GM12878 (cell line): ENCODE data around the gene STARD5. TPM values are rescaled to one million over a fixed set of nuclear protein-coding genes. Genes with fewer than 3 reads are reported as not detected.

Experiments used
- CEBPB ChIP-seq, 2 experiments: fragments of 150-350 bp in 1 of 2; IDR thresholded peaks; 2 replicates each; pipeline ENCODE4 v1.6.1; 2012 to 2014; ENCODE audit warnings: low read depth in 2 of 2, low read length in 2 of 2, borderline replicate concordance in 1 of 2, inconsistent platforms in 1 of 2
- CHD2 ChIP-seq: IDR thresholded peaks from 2 replicates; pipeline ENCODE4 v1.6.1; 2011; ENCODE audit warnings: low read depth, low read length, improper control_type of control experiment, borderline replicate concordance
- CREM ChIP-seq: IDR thresholded peaks from 2 replicates; pipeline ENCODE4 v1.6.1; 2014; ENCODE audit warnings: antibody characterized with exemption, low read depth
- CUX1 ChIP-seq: IDR thresholded peaks from 2 replicates; pipeline ENCODE4 v1.6.1; 2012; ENCODE audit warnings: improper control_type of control experiment, low read depth, low read length; ENCODE audit not compliant: insufficient replicate concordance
- ETV6 ChIP-seq, 2 experiments: fragments of 450-650 bp in 1 of 2; IDR thresholded peaks in 1 of 2; conservative IDR thresholded peaks in 1 of 2; 2 replicates each; pipeline ENCODE4 v1.6.1; 2014; ENCODE audit warnings: antibody characterized with exemption in 1 of 2, borderline replicate concordance in 1 of 2, low read depth in 1 of 2, mild to moderate bottlenecking in 1 of 2, moderate library complexity in 1 of 2
- FOS ChIP-seq: IDR thresholded peaks from 3 replicates; pipeline ENCODE4 v1.6.1; 2011; ENCODE audit warnings: borderline replicate concordance; ENCODE audit not compliant: insufficient read length; ENCODE audit errors: extremely low read depth
- FOXK2 ChIP-seq: fragments of 450-650 bp; IDR thresholded peaks from 2 replicates; pipeline ENCODE4 v1.6.1; 2017; ENCODE audit warnings: mild to moderate bottlenecking, moderate library complexity
- GABPA ChIP-seq: IDR thresholded peaks from 2 replicates; pipeline ENCODE4 v1.6.1; 2014; ENCODE audit warnings: antibody characterized with exemption, low read depth, mild to moderate bottlenecking, inconsistent platforms
- JUND ChIP-seq: IDR thresholded peaks from 2 replicates; pipeline ENCODE4 v1.6.1; 2012; ENCODE audit warnings: low read depth, mild to moderate bottlenecking, low read length, improper control_type of control experiment, moderate library complexity
- KDM1A ChIP-seq: fragments of 200-600 bp; sonication (generic); IDR thresholded peaks from 2 replicates; pipeline ENCODE4 v1.6.1; 2016; ENCODE audit warnings: borderline replicate concordance
- MEF2B ChIP-seq: fragments of 450-650 bp; IDR thresholded peaks from 2 replicates; pipeline ENCODE4 v1.6.1; 2018; ENCODE audit warnings: mild to moderate bottlenecking, moderate library complexity; ENCODE audit not compliant: partially characterized antibody, poor library complexity, severe bottlenecking
- MXI1 ChIP-seq: fragments of 150-350 bp; IDR thresholded peaks from 2 replicates; pipeline ENCODE4 v1.6.1; 2011; ENCODE audit warnings: low read depth, mild to moderate bottlenecking, inconsistent platforms, low read length, improper control_type of control experiment
- NR2F1 ChIP-seq: fragments of 450-650 bp; conservative IDR thresholded peaks from 2 replicates; pipeline ENCODE4 v1.6.1; 2017; ENCODE audit warnings: mild to moderate bottlenecking
- PAX5 ChIP-seq: IDR thresholded peaks from 2 replicates; pipeline ENCODE4 v1.6.1; 2011; ENCODE audit warnings: low read depth, low read length, borderline replicate concordance
- PAX8 ChIP-seq: fragments of 450-650 bp; IDR thresholded peaks from 2 replicates; pipeline ENCODE4 v1.6.1; 2017; ENCODE audit warnings: mild to moderate bottlenecking, moderate library complexity
- RB1 ChIP-seq: fragments of 450-650 bp; formaldehyde crosslinking; IDR thresholded peaks from 2 replicates; pipeline ENCODE4 v1.6.1; 2017; ENCODE audit warnings: mild to moderate bottlenecking, borderline replicate concordance
- RELB ChIP-seq: fragments of 450-650 bp; IDR thresholded peaks from 2 replicates; pipeline ENCODE4 v1.6.1; 2017; ENCODE audit warnings: low read depth, mild to moderate bottlenecking, moderate library complexity
- RUNX3 ChIP-seq: IDR thresholded peaks from 2 replicates; pipeline ENCODE4 v1.6.1; 2012; ENCODE audit warnings: low read length, inconsistent platforms
- SRF ChIP-seq, 2 experiments: IDR thresholded peaks; 2 replicates each; pipeline ENCODE4 v1.6.1; 2011; ENCODE audit warnings: low read depth in 2 of 2, low read length in 2 of 2, mild to moderate bottlenecking in 1 of 2, moderate library complexity in 1 of 2
- STAT3 ChIP-seq: IDR thresholded peaks from 2 replicates; pipeline ENCODE4 v1.6.1; 2011; ENCODE audit warnings: low read depth, low read length, improper control_type of control experiment
- SUZ12 ChIP-seq: fragments of 200-600 bp; sonication (generic); IDR thresholded peaks from one replicate; pipeline ENCODE4 v1.6.1; 2018; ENCODE audit warnings: antibody characterized with exemption, mild to moderate bottlenecking; ENCODE audit not compliant: unreplicated experiment
- YY1 ChIP-seq: IDR thresholded peaks from 2 replicates; pipeline ENCODE4 v1.6.1; 2011; ENCODE audit warnings: low read depth, mild to moderate bottlenecking, low read length
- ZNF24 ChIP-seq: fragments of 450-650 bp; IDR thresholded peaks from 2 replicates; pipeline ENCODE4 v1.6.1; 2017; ENCODE audit warnings: antibody characterized with exemption, mild to moderate bottlenecking
- ZNF384 ChIP-seq: IDR thresholded peaks from 2 replicates; pipeline ENCODE4 v1.6.1; 2012; ENCODE audit warnings: low read depth, mild to moderate bottlenecking, low read length, improper control_type of control experiment, borderline replicate concordance
- ZNF622 ChIP-seq: fragments of 450-650 bp; IDR thresholded peaks from 2 replicates; pipeline ENCODE4 v1.6.1; 2017; ENCODE audit warnings: mild to moderate bottlenecking, inconsistent platforms
- ZSCAN29 ChIP-seq: fragments of 450-650 bp; IDR thresholded peaks from 2 replicates; pipeline ENCODE4 v1.6.1; 2017; ENCODE audit warnings: mild to moderate bottlenecking, moderate library complexity
- polyA plus RNA-seq, 11 experiments: library from polyadenylated mRNA; depleted of rRNA in 4 of 11; unstranded in 6 of 11; stranded (reverse) in 5 of 11; fragments of >200 nt; fragmentation: Nextera tagmentation in 4 of 11; fragmentation: Illumina TruSeq in 1 of 11; extraction: Ambion mirVana in 4 of 11; extraction: Trizol in 1 of 11; gene quantifications; 1 replicate in 1 of 11; 2 replicates in 10 of 11; pipeline versions ENCODE4 v1.2.1 to v1.2.3, GENCODE V29; 2011 to 2016; ENCODE audit warnings: inconsistent platforms in 2 of 11, missing spikeins in 2 of 11, low read depth in 1 of 11
- total RNA-seq, 4 experiments: library from RNA; depleted of rRNA in 3 of 4; stranded (reverse); fragments of >200 nt in 3 of 4; fragmentation: Illumina TruSeq in 1 of 4; extraction: Trizol in 1 of 4; gene quantifications; 2 replicates each; pipeline versions ENCODE4 v1.2.1 to v1.2.3, GENCODE V29; 2013 to 2021

Gene STARD5
- total and polyA plus RNA-seq, 10 of the 15 experiments (the other 5 are each of a cell fraction or from before 2014, with no cell fraction given): 2.3 to 9.4 (median 4.7) TPM

- TF ChIP-seq FOS (no peak), ZSCAN29 (no peak), PAX8 (no peak), ZNF384 (no peak), ETV6 (conservative IDR thresholded peaks at IDR 0.05 in 1 of 2, IDR thresholded peaks at IDR 0.05 in 1 of 2; ENCODE audit: borderline replicate concordance in 1 of 2, low read depth in 1 of 2) (peak in 1 of 2 experiments; percentile 26; a peak in 1 of 4 replicates), ZNF24 (peak; percentile 86), JUND (no peak), PAX5 (no peak), MEF2B (no peak), RELB (no peak; the same call in 1 of the 2 replicates), KDM1A (no peak), SRF (IDR thresholded peaks at IDR 0.05; ENCODE audit: low read depth in 2 of 2, low read length in 2 of 2) (no peak), GABPA (no peak), ZNF622 (no peak), SUZ12 (no peak), CEBPB (IDR thresholded peaks at IDR 0.05; ENCODE audit: borderline replicate concordance in 1 of 2, low read depth in 2 of 2, low read length in 2 of 2) (no peak), RUNX3 (no peak), FOXK2 (no peak), CHD2 (0 out of 2 replicates have a peak, but pooled peaks have one; percentile 14), STAT3 (no peak), NR2F1 (no peak), CREM (no peak), MXI1 (0 out of 2 replicates have a peak, but pooled peaks have one; percentile 13), CUX1 (no peak), RB1 (no peak), YY1 (no peak)
Observed at GRCh38 chr15:81311752-81312464, 12.0 kb downstream of the STARD5 start (continued).
